Ammon's horn (tissue), 1 donor: Measurements from ENCODE around the gene DTNB.

Source experiments
- DNase-seq: peaks from one replicate; pipeline ENCODE4 v3.0.0-alpha.2; 2016; ENCODE audit warnings: low spot score

The DTNB gene

GRCh38 chr2:25499157-25499556 is 174.2 kb downstream of the DTNB start:
- DNase-seq, result no peak

GRCh38 chr2:25497918-25498407 is 175.4 kb downstream of the DTNB start:
- peak; percentile 54 for DNase-seq

- DNase-seq, result peak; percentile 56
Observed at GRCh38 chr2:25497229-25497917, 176.0 kb downstream of the DTNB start.

GRCh38 chr2:25494616-25495015 is 178.8 kb downstream of the DTNB start:
- DNase-seq, result no peak

GRCh38 chr2:25493207-25493606 is 180.2 kb downstream of the DTNB start:
- no peak for DNase-seq

- DNase-seq, result no peak
Observed at GRCh38 chr2:25492726-25493125, 180.7 kb downstream of the DTNB start.

- no peak for DNase-seq
Observed at GRCh38 chr2:25491966-25492532, 181.3 kb downstream of the DTNB start.

- peak; percentile 25 for DNase-seq
Observed at GRCh38 chr2:25491003-25491696, 182.2 kb downstream of the DTNB start.

GRCh38 chr2:25490217-25490616 is 183.2 kb downstream of the DTNB start:
- DNase-seq, result no peak

GRCh38 chr2:25489631-25490030 is 183.7 kb downstream of the DTNB start:
- no peak for DNase-seq

- peak; percentile 24 for DNase-seq
Observed at GRCh38 chr2:25483607-25484266, 189.6 kb downstream of the DTNB start.

- no peak for DNase-seq
Observed at GRCh38 chr2:25482341-25482740, 191.0 kb downstream of the DTNB start.

- DNase-seq, result no peak
Observed at GRCh38 chr2:25481381-25482300, 191.7 kb downstream of the DTNB start.

GRCh38 chr2:25480561-25480960 is 192.8 kb downstream of the DTNB start:
- DNase-seq, result no peak

- DNase-seq, result no peak
Observed at GRCh38 chr2:25479761-25480160, 193.6 kb downstream of the DTNB start.

GRCh38 chr2:25478736-25479135 is 194.6 kb downstream of the DTNB start:
- no peak for DNase-seq

- peak; percentile 50 for DNase-seq
Observed at GRCh38 chr2:25473758-25474340, 199.5 kb downstream of the DTNB start.

- DNase-seq, result no peak
Observed at GRCh38 chr2:25473131-25473530, 200.2 kb downstream of the DTNB start.

GRCh38 chr2:25470806-25471205 is 202.6 kb downstream of the DTNB start:
- no peak for DNase-seq

GRCh38 chr2:25467743-25468142 is 205.6 kb downstream of the DTNB start:
- no peak for DNase-seq

GRCh38 chr2:25462021-25462420 is 211.4 kb downstream of the DTNB start:
- no peak for DNase-seq
